ENCODE measurements around the gene BTN2A1. TPM values are rescaled to one million over a fixed set of nuclear protein-coding genes. Genes with fewer than 3 reads are reported as not detected.

BTN2A1 gene
- total RNA-seq, 1 experiment from 2014 or later = 10.4 TPM

DNA sequence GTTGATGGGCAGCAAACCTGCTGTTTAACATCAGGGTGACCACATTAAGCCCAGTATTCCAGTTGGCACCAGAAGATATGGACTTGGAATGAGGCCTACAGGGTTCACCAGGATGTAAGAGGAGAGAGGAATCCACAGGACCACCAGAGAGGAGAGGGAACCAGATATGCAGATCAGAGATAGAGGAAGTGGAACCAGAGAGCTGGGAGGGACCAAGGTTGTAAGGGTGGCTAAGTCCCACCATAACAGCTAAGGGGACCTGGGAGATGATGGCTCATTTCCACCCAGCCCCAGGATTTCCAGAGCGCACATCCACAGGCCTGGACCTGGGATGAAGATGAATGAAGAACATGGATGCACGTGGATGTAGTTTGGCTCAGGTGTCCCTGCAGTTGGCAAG, 11.1 kb downstream of the BTN2A1 start:
- no peak for DNase-seq (ENCODE audit: low spot score)

DNA sequence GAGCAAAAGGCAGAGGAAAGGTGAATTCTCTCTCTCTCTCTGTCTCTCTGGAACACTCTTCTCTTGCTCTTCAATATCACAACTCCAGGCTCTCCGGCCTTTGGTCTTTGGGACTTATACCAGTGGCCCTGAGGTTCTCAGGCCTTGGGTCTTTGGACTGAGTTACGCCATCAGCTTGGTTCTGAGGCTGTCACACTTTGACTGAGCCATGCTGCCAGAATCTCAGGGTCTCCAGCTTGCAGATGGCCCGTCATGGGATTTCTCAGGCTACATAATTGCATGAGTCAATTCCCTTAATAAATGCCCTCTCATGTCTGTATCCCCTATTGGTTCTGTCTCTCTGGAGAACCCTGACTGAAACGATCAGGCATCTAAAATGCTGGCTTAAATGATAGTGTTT, 12.9 kb downstream of the BTN2A1 start:
- no peak for DNase-seq (ENCODE audit: low spot score)

DNA sequence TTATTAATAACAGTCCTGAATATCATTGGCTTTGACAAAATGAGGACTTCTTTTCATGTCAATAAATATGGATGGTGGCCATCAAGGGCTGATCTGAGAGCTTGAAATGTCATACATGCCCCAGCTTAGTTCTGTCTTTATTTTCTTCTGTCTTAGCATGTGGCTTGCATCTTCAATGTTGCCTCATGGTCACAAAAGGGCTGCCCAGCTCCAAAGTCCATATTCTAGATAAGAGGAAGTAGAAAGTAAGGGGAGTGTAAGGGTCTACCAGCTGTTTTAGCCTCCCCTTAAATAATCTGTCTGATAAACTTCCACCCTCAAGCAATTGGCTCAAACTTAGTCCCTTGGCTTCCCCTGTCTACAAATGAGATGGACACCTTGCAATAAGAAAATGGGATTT, 14.2 kb downstream of the BTN2A1 start:
- DNase-seq (ENCODE audit: low spot score) = no peak

DNA sequence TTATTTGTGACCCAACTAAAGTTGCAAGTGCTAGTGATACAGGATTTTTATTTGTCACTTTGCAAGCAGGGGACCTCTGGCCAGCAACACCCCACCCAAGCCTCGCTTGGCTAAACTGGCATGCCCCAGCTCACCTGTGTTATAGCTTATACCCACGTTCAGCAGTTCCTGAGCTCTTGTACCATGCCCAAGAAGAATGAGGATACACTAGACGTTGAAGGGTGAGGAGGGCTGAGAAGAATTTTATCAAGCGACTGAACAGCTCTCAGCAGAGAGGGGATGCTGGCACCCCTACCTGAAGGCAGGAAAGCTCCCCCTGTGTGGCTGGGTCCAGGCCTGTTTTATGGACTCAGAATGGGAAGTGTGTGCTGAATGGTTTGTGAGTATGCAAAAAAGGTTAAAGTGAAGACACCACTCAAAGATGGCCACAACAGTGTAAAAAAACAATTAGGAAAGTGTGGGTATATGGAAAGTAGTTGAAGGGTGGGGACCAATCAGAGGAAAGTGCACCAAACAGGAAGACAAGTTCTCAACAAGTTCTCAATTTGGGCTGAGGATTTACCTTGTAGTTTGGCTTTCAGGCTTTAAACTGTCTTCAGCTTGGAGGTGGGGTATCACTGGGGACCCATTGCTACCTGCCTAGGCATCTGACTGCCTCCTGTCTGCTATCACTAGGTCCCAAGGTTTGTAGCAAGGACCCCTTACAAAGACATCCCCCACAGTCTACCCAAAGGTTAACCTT, 15.0 kb downstream of the BTN2A1 start:
- DNase-seq (ENCODE audit: low spot score) = no peak

DNA sequence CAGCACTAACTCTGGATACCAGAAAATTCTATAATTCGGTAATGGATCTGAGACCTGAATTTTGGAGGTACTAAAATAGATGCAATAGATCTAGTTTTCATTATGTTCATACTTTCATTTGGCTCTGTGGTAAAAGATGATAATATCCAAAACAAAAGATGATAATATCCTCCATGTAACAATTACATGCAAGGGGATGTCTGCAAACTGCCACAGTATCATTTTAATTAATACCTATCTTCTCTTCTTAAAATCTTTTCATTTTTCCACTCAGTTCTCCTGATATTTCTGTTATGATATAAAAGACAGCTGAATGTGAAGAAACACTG, 15.6 kb downstream of the BTN2A1 start:
- DNase-seq (ENCODE audit: low spot score) = no peak

DNA sequence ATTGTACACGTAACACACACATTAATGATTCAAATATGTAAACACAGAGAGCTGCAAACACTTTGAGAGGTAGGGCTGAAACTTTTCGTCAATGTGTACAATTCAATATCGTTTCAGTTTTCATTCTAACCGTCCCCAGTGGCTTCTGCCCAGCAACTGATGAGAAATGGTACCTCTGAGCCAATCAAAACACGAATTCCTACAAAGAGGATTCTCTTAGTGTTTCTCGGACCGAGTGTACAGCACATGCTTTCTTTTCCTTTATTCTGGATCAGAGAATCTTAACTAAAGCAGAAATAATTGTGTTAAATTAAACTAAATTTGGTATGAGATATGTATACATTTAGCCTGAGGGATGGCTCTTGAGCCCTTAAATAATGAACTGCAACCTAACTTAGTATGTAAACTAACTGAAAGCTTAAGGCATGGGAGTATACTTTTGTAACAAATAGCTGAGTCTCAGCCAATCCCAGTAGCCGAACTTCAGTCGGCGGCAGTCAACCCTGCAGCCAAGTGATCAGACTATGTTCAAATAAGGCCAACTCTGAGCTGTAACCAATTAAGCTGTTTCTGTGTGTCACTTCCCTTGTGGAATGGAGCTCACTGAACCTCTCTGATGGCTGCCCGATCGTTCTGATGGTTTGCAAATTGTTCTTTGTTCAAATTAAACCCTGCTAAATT, 16.1 kb downstream of the BTN2A1 start:
- DNase-seq (ENCODE audit: low spot score) = peak; percentile 97

DNA sequence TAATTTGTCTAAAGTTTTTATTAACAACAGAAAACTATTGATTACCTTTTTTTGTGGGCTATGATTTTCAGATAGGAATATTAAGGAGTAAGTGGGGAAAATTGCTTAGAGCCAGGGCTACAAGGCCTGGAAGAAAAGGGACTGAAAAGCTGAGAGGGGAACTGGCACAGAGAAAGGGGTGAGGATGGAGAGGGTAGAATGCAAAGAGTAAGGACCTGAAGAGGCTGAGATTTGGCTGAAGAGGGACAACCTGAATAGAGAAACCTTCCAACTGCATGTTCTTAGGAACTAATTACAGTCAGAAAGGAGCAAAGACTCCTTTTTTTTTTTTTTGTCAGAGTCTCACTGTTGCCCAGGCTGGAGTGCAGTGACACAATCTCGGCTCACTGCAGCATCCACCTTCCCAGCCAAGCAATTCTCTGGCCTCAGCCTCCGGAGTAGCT, 16.7 kb downstream of the BTN2A1 start:
- no peak for DNase-seq (ENCODE audit: low spot score)

DNA sequence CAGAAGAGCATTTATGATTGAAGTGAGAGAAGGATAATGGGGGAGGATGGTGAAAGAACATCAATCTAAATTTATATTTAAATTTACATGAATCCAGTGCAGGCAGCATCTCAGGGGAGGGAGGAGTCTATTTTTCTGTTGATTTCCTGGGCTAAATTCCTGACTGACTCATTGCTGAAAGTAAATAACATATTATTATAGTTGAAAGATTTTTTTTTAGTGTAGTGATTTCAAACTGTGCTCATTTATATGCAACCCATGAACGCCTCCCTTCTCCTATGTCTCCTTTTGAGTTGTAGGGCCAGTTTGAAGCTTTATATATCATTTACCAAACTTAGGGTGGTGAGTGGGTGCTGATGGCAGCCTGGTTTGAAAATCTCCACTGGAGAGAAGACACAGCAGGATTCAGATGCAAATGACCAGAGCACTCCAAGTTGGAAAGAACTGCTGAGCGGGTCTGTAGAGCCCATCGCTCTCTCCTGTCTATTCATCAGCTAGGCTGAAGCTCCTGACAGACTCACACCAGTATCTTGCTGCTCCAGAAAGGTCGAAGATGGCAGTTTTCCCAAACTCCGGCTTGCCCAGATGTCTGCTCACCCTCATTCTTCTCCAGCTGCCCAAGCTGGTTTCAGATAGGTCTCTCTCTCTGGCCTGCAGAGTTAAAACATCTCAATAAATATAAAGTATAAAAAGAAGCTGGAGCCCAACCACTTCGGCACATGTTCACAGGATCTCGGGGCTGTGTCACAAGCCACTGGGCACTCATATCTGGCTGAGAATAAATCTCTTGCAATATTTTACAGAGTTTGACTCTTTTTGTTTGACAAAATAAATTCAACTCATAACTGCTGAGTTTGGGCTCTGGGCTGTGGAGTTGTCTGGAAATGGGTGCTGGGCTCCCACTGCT, 18.3 kb downstream of the BTN2A1 start:
- no peak for DNase-seq (ENCODE audit: low spot score)

DNA sequence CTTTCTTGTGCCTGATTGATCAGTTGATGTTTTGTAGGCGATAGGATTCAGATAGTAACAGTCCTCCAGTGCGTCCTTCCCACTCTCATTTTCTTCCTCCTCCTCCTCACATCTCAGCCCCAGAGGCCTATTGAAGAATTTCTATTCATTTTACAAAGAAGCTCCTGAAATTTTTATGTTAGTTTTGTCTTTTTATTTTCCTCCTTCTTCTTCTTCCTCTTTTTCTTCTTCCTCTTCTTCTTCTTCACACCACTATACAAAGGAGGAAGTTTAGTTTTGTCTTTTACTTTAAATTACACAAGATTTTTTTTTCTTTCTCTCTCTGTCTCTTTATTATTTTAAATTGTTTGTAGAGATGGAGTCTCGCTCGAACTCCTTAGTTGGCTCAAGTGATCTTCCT, 19.1 kb downstream of the BTN2A1 start:
- no peak for DNase-seq (ENCODE audit: low spot score)

DNA sequence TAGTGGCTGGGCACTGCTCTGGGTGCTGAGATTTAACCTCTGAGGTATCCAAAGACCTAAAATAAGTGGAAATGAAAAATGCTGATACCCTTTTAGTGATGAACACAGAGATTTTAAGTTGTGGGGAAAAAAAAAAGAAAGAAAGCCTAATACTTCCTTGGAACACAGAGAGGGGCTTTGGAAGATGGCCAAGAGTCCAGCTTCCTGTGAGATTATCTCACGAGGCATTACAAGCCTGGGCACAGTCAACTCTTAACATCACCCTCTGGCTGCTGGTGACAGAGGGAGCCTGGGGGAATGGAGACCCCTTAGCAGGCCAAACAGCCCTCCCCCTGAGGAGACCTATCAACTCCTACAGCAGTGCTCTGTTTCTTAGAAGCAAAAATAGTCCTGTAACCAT, 19.7 kb downstream of the BTN2A1 start:
- no peak for DNase-seq (ENCODE audit: low spot score)

DNA sequence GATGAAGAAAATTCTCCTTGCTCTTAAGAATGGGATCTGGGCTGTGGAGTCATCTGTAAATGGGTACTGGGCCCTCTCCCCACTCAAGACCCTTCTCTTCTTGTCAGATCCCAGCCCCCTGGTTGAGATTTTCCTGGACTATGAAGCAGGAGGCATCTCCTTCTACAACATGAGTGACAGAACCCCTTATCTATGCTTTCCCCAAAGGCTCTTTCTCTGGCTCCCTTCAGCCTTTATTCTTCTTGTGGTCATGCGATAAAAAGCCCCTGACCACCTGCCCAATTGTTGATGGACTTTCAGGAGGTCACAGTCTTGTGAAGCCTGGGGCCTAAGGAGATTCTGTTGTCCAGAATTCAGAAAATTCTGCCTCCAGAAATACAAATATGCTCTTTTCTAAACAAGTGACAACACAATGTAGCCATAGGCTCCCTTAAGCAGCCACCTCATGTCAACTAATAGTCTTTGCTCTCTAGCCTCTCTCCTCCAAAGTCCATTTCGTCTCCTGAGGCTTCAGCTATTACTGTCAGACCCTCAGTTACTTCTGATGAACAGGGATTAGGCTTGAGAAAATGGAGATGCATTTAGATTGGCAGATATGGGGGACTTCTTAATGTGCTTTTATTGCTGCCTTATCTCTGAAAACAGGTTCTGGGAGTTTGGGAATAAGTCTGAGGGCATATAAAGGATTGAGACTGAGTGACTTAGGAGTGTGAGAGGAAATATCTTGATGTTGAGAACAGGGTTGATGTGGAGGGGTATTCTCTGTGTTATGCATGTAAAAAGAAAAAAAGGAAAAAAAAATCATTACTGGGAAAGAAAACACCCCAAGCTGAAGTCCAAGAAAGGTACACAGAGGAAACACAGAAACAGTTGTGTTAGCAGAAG, 20.6 kb downstream of the BTN2A1 start:
- DNase-seq (ENCODE audit: low spot score) = no peak

DNA sequence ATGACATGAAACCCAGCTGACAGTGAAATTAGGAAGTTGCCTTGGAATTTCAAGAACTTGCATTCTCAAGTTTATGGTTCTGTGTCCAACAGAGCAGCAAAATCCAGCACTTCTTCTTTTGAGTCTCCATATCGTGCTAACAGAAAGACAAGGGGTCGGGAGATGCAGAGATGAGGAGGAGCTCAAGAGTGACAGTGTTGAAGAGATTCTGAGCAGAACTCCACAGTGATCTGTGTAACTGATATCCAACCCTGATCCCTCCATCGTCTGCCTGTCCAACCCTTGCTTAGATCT, 21.2 kb downstream of the BTN2A1 start:
- no peak for DNase-seq (ENCODE audit: low spot score)

DNA sequence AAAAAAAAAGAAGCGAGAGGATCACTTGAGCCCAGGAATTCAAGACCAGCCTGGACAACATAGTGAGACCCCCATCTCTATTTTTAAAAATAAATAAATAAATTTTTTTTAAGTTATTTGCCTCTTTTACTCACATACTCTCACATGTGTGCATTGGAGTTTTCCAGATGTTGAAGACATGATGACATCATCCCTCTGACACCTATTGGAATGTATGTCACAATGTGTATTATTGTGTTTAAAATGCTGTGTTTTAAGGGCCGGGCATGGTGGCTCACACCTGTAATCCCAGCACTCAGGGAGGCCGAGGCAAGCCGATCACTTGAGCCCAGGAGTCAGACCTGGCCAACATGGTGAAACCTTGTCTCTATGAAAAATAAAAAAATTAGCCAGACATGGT, 24.6 kb downstream of the BTN2A1 start:
- no peak for DNase-seq (ENCODE audit: low spot score)

DNA sequence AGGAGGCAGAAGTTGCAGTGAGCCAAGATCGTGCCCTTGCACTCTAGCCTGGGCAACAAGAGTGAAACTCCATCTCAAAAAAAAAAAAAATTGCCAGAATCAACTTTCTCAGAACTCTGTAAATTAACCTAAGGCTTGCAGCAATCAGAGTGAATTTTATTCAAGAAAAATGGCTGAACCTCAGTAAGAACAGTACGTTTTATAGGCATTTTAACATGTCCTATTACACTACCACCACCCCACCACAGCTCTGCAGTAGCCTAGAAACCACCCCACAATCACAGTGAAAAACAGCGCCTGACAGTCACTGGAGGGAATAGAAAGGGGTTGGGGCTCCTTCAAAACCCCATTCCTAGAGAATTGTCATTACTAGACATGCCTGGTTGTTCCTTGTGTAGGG, 26.0 kb downstream of the BTN2A1 start:
- no peak for DNase-seq (ENCODE audit: low spot score)

DNA sequence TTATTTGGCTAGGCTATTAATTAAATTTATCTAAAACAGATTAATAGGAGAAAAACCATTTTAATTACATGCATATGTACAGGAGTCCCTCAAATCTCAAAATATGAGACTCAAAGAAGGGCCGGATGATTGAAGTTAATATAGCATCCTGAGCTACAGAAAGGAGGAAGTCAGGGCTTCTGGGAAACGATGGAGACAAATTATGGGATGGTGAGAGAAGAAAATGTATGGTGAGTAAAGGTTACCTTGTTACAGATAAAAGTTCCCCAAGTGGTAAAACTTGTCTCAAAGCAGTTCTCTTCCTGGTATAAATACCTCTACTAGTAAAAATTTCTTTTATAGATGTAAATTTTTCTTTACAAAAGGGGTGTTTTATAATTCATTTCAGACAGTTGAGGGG, 26.4 kb downstream of the BTN2A1 start:
- DNase-seq (ENCODE audit: low spot score) = no peak

DNA sequence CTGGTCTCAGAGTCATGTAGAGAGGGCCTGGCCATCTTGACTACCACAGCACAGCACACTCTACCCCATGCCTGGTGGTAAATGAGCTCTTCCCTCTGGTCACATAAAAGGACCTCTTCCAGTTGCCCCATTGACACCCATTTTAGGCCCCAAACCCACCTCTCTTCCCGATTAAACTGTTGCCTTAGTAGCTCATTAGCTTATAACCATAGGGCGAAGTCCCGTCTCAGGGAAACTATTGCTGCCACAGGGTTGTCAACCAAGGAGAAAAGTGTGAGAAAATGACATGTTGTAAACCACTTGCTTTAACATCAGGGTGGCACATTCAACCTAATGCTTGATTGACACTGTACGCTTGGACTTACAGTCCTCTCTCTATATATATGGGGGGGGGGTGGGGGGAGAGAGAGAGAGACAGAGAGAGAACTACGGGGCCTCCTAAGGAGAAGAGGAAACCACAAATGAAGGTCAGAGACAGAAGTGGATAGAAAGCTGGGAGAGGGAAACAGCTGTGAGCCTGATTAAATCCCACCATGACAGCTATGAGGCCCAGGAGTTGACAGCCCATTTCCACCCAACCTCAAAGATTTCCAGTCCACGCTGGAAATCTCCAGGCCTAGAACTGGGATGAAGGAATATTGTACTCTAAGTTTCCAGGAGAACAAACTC, 27.5 kb downstream of the BTN2A1 start:
- DNase-seq (ENCODE audit: low spot score) = no peak

DNA sequence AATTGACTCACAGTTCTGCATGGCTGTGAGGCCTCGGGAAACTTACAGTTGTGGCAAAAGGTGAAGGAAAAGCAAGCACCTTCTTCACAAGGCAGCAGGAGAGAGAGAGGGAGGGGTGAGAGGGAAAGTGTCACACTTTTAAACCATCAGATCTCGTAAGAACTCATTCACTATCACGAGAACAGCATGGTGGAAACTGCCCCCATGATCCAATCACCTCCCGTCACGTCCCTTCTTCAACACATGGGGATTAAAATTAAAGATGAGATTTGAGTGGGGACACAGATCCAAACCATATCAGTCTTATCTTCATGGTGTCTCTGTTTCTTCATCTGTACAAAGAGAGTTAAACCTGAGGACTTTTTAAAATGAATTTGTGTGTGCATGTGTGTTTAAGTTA, 28.6 kb downstream of the BTN2A1 start:
- DNase-seq (ENCODE audit: low spot score) = no peak

DNA sequence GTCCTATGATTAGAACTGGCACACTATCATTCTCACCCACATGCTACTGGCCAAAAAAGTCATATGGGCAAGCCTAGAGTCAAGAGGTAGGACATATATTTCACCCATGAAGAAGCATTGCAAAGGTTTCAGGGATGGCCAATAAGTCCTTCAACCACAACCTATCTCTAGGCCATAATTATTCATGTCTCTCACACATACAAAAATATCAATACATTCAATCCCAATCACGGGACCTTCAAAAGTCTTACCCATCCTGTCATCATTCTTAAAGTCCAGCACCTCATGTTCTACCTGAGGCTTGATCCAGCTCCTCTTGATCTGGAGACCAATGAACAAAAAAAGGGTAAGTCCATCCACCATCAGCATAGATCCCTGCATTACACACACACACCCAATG, 29.7 kb downstream of the BTN2A1 start:
- DNase-seq (ENCODE audit: low spot score) = no peak

DNA sequence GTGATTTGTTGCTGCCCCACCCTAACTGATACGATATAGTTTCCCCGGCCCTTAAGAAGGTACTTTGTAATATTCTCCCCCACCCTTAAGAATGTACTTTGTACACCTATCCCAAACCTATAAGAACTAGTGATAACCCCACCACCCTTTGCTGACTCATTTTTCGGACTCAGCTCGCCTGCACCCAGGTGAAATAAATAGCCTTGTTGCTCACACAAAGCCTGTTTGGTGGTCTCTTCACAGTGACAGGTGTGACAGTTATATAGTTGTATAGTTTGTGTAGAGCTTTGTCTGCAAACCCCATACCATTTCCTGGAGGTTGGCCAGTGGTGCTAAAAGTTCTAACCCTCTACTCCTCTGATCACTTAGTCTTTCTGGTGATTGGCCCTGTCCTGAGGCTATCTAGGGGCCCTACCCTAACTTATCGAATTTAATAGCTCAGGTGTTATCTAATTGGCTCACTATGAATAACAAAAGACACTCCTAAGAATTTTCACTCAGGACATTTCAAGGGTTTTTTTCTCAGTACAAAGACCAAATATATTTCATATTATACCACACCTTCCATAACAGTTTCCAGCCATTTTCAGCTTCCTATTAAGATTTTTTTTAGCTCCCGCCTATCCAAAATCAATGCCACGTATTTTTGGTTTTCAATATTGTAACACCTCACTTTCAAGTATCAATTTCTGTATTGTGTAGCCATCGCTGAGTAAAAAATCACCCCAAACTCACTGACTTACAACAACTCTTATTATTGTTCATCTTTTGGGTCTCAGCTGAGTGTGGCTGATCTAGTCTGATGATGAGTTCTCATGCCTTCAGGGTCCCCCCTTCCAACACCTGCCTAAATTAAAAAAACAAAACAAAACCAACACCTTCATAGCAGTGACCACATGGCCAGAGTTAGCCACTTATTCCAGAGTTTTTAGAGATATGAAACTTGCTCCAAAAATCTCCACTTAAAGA, 32.5 kb downstream of the BTN2A1 start:
- DNase-seq (ENCODE audit: low spot score) = no peak

DNA sequence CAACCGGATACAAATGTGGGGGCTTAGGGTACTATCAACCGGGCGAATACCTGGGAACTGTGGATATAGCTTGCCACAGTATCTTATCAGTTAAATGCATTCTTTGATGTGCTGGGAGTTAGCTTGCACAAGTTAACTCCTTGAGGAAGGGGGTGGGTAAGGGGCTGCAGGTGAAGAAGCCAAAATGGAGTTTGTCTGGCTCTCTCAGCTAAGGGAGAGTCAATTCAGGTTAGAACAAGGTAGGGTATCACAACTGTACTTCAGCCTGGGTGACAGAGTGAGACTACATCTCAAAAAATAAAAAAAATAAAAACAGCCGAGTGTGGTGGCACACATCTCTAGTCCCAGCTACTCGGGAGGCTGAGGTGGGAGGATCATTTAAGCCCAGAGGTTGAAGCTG, 33.8 kb downstream of the BTN2A1 start:
- DNase-seq (ENCODE audit: low spot score) = no peak
